HCT116 (cell line): ENCODE measurements around the gene IL12A. TPM values are rescaled to one million over a fixed set of nuclear protein-coding genes. Genes with fewer than 3 reads are reported as not detected.

Experiments
- ATAC-seq: fragments of 200-7000 bp; cut with Tn5 transposase; 2 replicates; pipeline ENCODE4 v1.9.1; 2020; ENCODE audit warnings: mild to moderate bottlenecking, moderate library complexity
- BruUV-seq: library from RNA; stranded (reverse); fragments of 400-500 nt; replicated peaks from 2 replicates; lab custom pipeline; 2021; lab: Mats Ljungman, UMichigan
- CTCF ChIA-PET: fragments of 300-600 bp; sonication (Branson Sonifier 250); formaldehyde crosslinking; loops from one replicate; lab custom pipeline; 2021; ENCODE audit warnings: antibody characterized with exemption; lab: Charles Lee
- POLR2A ChIA-PET: fragments of 300-600, 350-600 bp; sonication (Branson Sonifier 250); formaldehyde crosslinking; loops from one replicate; lab custom pipeline; 2021; ENCODE audit warnings: antibody characterized with exemption; lab: Charles Lee
- RAD21 ChIA-PET, 2 experiments: fragments of 300-600 bp; sonication (Branson Sonifier 250); formaldehyde crosslinking; loops; one replicate each; lab custom pipeline; 2023; ENCODE audit warnings: low total read pairs in 2 of 2; ENCODE audit not compliant: uncharacterized antibody in 2 of 2, unreplicated experiment in 2 of 2, low non-redundant PET in 1 of 2; lab: Charles Lee
- DNase-seq: peaks from one replicate; pipeline ENCODE4 v3.0.0-alpha.2; 2010; ENCODE audit warnings: low read depth, low spot score
- H2AFZ ChIP-seq: fragments of 200-600 bp; shearing (Covaris generic), sonication (generic); 2 replicates; pipeline ENCODE4 v1.6.1; 2017; ENCODE audit warnings: low read depth, mixed run types, mixed read lengths, antibody characterized with exemption, low read length; ENCODE audit not compliant: poor library complexity, severe bottlenecking
- H3K27ac ChIP-seq: 2 replicates; pipeline ENCODE4 v1.5.1; 2012; ENCODE audit warnings: low read depth, low read length
- H3K27me3 ChIP-seq: fragments of 200-600 bp; sonication (generic); 2 replicates; pipeline ENCODE4 v1.6.1; 2016; ENCODE audit warnings: mixed run types, low read length, mixed read lengths; ENCODE audit not compliant: insufficient read depth
- H3K36me3 ChIP-seq, 2 experiments: fragments of 200-500 bp in 1 of 2; fragments of 200-600 bp in 1 of 2; sonication (Bioruptor generic) in 1 of 2; sonication (generic) in 1 of 2; 2 replicates each; pipeline versions ENCODE4 v1.5.1 to v1.6.1; 2014 to 2016; ENCODE audit warnings: low read length in 2 of 2, inconsistent platforms in 1 of 2, mixed read lengths in 1 of 2, mixed run types in 1 of 2; ENCODE audit not compliant: insufficient read depth in 2 of 2, control insufficient read depth in 1 of 2
- H3K4me1 ChIP-seq, 2 experiments: fragments of 200-600 bp in 1 of 2; sonication (generic) in 1 of 2; 2 replicates each; pipeline versions ENCODE4 v1.5.1 to v1.6.1; 2012 to 2017; ENCODE audit warnings: low read length in 2 of 2, inconsistent platforms in 1 of 2, mild to moderate bottlenecking in 1 of 2, mixed read lengths in 1 of 2, mixed run types in 1 of 2, moderate library complexity in 1 of 2; ENCODE audit not compliant: insufficient read depth in 2 of 2, control insufficient read depth in 1 of 2
- H3K4me2 ChIP-seq: fragments of 200-600 bp; sonication (generic); 2 replicates; pipeline ENCODE4 v1.6.1; 2017; ENCODE audit warnings: mixed run types, low read length, mixed read lengths
- H3K4me3 ChIP-seq, 2 experiments: fragments of 200-600 bp in 1 of 2; sonication (generic) in 1 of 2; replicated peaks in 1 of 2; 2 replicates each; pipeline ENCODE4 v1.5.1; 2011 to 2016; ENCODE audit warnings: low read length in 2 of 2, control low read depth in 1 of 2, low read depth in 1 of 2, mild to moderate bottlenecking in 1 of 2, mixed read lengths in 1 of 2, mixed run types in 1 of 2
- H3K79me2 ChIP-seq: fragments of 200-600 bp; sonication (generic); 2 replicates; pipeline ENCODE4 v1.6.1; 2017; ENCODE audit warnings: mild to moderate bottlenecking, mixed run types, low read length, moderate library complexity, mixed read lengths; ENCODE audit not compliant: insufficient read depth
- H3K9ac ChIP-seq: fragments of 200-600 bp; sonication (generic); 2 replicates; pipeline ENCODE4 v1.6.1; 2016; ENCODE audit warnings: low read length, mixed read lengths
- H3K9me2 ChIP-seq: fragments of 200-600 bp; sonication (generic), shearing (Covaris generic); 2 replicates; pipeline ENCODE4 v1.6.1; 2017; ENCODE audit warnings: mixed run types, mild to moderate bottlenecking, moderate library complexity; ENCODE audit not compliant: insufficient read depth
- H3K9me3 ChIP-seq, 2 experiments: fragments of 200-500 bp in 1 of 2; fragments of 200-600 bp in 1 of 2; sonication (Bioruptor generic) in 1 of 2; sonication (generic) in 1 of 2; 2 replicates each; pipeline ENCODE4 v1.6.1; 2014 to 2017; ENCODE audit warnings: low read length in 2 of 2, mixed read lengths in 2 of 2, inconsistent platforms in 1 of 2, low read depth in 1 of 2, mild to moderate bottlenecking in 1 of 2, mixed run types in 1 of 2, moderate library complexity in 1 of 2; ENCODE audit not compliant: control insufficient read depth in 1 of 2, insufficient read depth in 1 of 2
- H4K20me1 ChIP-seq: fragments of 200-600 bp; sonication (generic), shearing (Covaris generic); 2 replicates; pipeline ENCODE4 v1.6.1; 2017; ENCODE audit warnings: mixed run types, mild to moderate bottlenecking, moderate library complexity; ENCODE audit not compliant: insufficient read depth
- CBX3 ChIP-seq: IDR thresholded peaks from 2 replicates; pipeline ENCODE4 v1.6.1; 2012; ENCODE audit warnings: low read depth
- CEBPB ChIP-seq: IDR thresholded peaks from 2 replicates; pipeline ENCODE4 v1.6.1; 2012; ENCODE audit warnings: low read depth
- EGR1 ChIP-seq: IDR thresholded peaks from 2 replicates; pipeline ENCODE4 v1.6.1; 2012; ENCODE audit warnings: low read depth
- EZH2 ChIP-seq: fragments of 200-600 bp; sonication (generic); IDR thresholded peaks from 2 replicates; pipeline ENCODE4 v1.6.1; 2017; ENCODE audit warnings: antibody characterized with exemption, mixed run types
- FOSL1 ChIP-seq: IDR thresholded peaks from 2 replicates; pipeline ENCODE4 v1.6.1; 2012; ENCODE audit warnings: low read depth
- JUND ChIP-seq: IDR thresholded peaks from 2 replicates; pipeline ENCODE4 v1.6.1; 2012
- POLR2A ChIP-seq: IDR thresholded peaks from 2 replicates; pipeline ENCODE4 v1.7.0; 2011; ENCODE audit warnings: borderline replicate concordance; ENCODE audit not compliant: insufficient read depth, insufficient read length; ENCODE audit errors: extremely low read depth
- POLR2AphosphoS5 ChIP-seq: IDR thresholded peaks from 2 replicates; pipeline ENCODE4 v1.6.1; 2011; ENCODE audit warnings: mild to moderate bottlenecking, low read depth, low read length, moderate library complexity
- RAD21 ChIP-seq: IDR thresholded peaks from 2 replicates; pipeline ENCODE4 v1.6.1; 2012; ENCODE audit warnings: low read depth, mild to moderate bottlenecking
- SIN3A ChIP-seq: IDR thresholded peaks from 2 replicates; pipeline ENCODE4 v1.6.1; 2012; ENCODE audit warnings: low read depth
- SP1 ChIP-seq: IDR thresholded peaks from 2 replicates; pipeline ENCODE4 v1.6.1; 2012; ENCODE audit warnings: low read depth
- SRF ChIP-seq: IDR thresholded peaks from 2 replicates; pipeline ENCODE4 v1.6.1; 2012; ENCODE audit warnings: low read depth
- YY1 ChIP-seq: IDR thresholded peaks from 2 replicates; pipeline ENCODE4 v1.6.1; 2011; ENCODE audit warnings: low read length, low read depth, moderate library complexity, mild to moderate bottlenecking; ENCODE audit not compliant: insufficient replicate concordance; ENCODE audit errors: extremely low read depth
- ZNF274 ChIP-seq: fragments of 200-500 bp; sonication (Bioruptor generic); IDR thresholded peaks from 2 replicates; pipeline ENCODE4 v1.6.1; 2014; ENCODE audit warnings: mild to moderate bottlenecking, low read depth, low read length, inconsistent platforms
- intact Hi-C: fragments of 100-400 bp; cut with micrococcal nuclease; formaldehyde crosslinking; loops from 2 replicates; pipeline ENCODE4 v1.10.0; 2022
- total RNA-seq: library from RNA; stranded (reverse); gene quantifications from one replicate; pipeline ENCODE4 v1.2.1, GENCODE V29; 2021; ENCODE audit not compliant: unreplicated experiment
- TF ChIP-seq, protein P1 (sequence below): IDR thresholded peaks from 2 replicates; pipeline ENCODE4 v1.6.1; 2012; ENCODE audit warnings: low read depth
- TF ChIP-seq, protein P2 (sequence below), 3 experiments: fragments of 200-600 bp in 1 of 3; sonication (generic) in 1 of 3; IDR thresholded peaks in 2 of 3; conservative IDR thresholded peaks in 1 of 3; 2 replicates each; pipeline ENCODE4 v1.5.1; 2012 to 2017; ENCODE audit warnings: low read depth in 2 of 3, low read length in 2 of 3, antibody characterized with exemption in 1 of 3, borderline replicate concordance in 1 of 3, control low read depth in 1 of 3, mild to moderate bottlenecking in 1 of 3, mixed read lengths in 1 of 3, mixed run types in 1 of 3, moderate library complexity in 1 of 3; ENCODE audit not compliant: insufficient read depth in 1 of 3
- TF ChIP-seq, protein P3 (sequence below): IDR thresholded peaks from 2 replicates; pipeline ENCODE4 v1.6.1; 2012
- TF ChIP-seq, protein P4 (sequence below): IDR thresholded peaks from 2 replicates; pipeline ENCODE4 v1.6.1; 2012

The IL12A gene
- total RNA-seq, 1 experiment from 2014 or later: 2.8 TPM

DNA sequence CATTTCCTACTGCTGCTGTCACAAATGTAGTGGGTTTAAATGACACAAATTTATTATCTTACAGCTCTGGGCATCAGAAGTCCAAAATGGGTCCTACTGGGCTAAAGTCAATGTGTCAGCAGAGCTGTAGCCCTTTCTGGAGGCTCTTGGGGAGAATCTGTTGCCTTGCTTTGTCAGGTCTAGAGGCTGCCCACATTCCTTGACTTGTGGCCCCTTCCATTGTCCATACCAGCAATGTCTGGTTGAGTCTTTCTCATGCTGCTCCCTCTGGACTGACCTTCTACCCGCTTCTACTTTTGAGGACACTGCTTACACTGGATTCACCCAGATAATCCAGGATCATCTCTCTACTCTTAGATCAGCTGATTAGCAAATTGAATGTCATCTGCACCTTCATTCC is 3.0 kb downstream of the IL12A start (continued):
- TF ChIP-seq, protein P1, sequence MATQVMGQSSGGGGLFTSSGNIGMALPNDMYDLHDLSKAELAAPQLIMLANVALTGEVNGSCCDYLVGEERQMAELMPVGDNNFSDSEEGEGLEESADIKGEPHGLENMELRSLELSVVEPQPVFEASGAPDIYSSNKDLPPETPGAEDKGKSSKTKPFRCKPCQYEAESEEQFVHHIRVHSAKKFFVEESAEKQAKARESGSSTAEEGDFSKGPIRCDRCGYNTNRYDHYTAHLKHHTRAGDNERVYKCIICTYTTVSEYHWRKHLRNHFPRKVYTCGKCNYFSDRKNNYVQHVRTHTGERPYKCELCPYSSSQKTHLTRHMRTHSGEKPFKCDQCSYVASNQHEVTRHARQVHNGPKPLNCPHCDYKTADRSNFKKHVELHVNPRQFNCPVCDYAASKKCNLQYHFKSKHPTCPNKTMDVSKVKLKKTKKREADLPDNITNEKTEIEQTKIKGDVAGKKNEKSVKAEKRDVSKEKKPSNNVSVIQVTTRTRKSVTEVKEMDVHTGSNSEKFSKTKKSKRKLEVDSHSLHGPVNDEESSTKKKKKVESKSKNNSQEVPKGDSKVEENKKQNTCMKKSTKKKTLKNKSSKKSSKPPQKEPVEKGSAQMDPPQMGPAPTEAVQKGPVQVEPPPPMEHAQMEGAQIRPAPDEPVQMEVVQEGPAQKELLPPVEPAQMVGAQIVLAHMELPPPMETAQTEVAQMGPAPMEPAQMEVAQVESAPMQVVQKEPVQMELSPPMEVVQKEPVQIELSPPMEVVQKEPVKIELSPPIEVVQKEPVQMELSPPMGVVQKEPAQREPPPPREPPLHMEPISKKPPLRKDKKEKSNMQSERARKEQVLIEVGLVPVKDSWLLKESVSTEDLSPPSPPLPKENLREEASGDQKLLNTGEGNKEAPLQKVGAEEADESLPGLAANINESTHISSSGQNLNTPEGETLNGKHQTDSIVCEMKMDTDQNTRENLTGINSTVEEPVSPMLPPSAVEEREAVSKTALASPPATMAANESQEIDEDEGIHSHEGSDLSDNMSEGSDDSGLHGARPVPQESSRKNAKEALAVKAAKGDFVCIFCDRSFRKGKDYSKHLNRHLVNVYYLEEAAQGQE: no peak
- TF ChIP-seq, protein P2, sequence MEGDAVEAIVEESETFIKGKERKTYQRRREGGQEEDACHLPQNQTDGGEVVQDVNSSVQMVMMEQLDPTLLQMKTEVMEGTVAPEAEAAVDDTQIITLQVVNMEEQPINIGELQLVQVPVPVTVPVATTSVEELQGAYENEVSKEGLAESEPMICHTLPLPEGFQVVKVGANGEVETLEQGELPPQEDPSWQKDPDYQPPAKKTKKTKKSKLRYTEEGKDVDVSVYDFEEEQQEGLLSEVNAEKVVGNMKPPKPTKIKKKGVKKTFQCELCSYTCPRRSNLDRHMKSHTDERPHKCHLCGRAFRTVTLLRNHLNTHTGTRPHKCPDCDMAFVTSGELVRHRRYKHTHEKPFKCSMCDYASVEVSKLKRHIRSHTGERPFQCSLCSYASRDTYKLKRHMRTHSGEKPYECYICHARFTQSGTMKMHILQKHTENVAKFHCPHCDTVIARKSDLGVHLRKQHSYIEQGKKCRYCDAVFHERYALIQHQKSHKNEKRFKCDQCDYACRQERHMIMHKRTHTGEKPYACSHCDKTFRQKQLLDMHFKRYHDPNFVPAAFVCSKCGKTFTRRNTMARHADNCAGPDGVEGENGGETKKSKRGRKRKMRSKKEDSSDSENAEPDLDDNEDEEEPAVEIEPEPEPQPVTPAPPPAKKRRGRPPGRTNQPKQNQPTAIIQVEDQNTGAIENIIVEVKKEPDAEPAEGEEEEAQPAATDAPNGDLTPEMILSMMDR (IDR thresholded peaks at IDR 0.05 in 2 of 3, conservative IDR thresholded peaks at IDR 0.05 in 1 of 3; ENCODE audit: borderline replicate concordance in 1 of 3, insufficient read depth in 1 of 3, low read depth in 2 of 3, low read length in 2 of 3): no peak

DNA sequence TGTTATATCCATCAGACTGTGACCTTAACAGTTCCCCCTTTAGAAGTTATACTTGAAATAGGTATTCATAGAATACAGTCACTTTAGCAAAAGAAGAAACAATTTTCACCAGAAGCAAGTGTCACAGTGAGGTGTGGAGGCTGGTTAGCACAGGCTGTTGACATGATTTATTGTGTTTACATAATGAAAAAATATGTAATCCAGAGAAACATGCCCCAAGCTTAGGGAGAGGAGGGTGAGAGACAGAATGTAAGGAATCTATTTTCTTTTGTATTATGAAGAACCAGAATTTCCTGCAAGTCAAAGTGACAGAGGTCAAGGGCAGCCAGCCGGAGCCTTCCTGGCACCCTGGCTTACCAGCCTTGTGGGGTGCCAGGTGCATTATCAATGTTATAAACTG is 4.0 kb downstream of the IL12A start:
- Histone ChIP-seq H4K20me1 (no peaks in the 10 kb centered on the region), H3K9ac (no peak overlapping the region), H3K79me2 (no peaks in the 10 kb centered on the region; the same call in 1 of the 2 replicates), H3K9me3 (no peaks in the 10 kb centered on the region), H3K4me1 (peaks cover 4 to 16% of the 10 kb centered on the region in 2 experiments; a peak in 3 of 4 replicates), H3K27me3 (no peaks in the 10 kb centered on the region), H3K4me3 (no peak overlapping the region), H3K4me2 (no peak overlapping the region), H2AFZ (no peak overlapping the region), H3K9me2 (no peaks in the 10 kb centered on the region), H3K27ac (no peak overlapping the region), H3K36me3 (peaks cover 0 to 12% of the 10 kb centered on the region in 2 experiments; a peak in 1 of 4 replicates)
- ChIA-PET RAD21 (no interaction called here), POLR2A (no interaction called here), CTCF (interaction anchor here (1.6 kb wide), 1 partner anchor 14 kb away, joined by 5 read pairs; no protein-coding TSS in a partner anchor)
- intact Hi-C loops: no loop called here
- BruUV-seq: no TSS peak
- DNase-seq: no peak
- ATAC-seq: no peak
- TF ChIP-seq JUND: no peak
- TF ChIP-seq, protein P1: no peak
- no peak for TF ChIP-seq EGR1
- TF ChIP-seq POLR2A: no peak
- no peak for TF ChIP-seq POLR2AphosphoS5
- TF ChIP-seq RAD21: no peak
- TF ChIP-seq ZNF274: no peak
- no peak for TF ChIP-seq CBX3
- TF ChIP-seq, protein P3, sequence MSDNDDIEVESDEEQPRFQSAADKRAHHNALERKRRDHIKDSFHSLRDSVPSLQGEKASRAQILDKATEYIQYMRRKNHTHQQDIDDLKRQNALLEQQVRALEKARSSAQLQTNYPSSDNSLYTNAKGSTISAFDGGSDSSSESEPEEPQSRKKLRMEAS: no peak
- TF ChIP-seq EZH2: no peak
- no peak for TF ChIP-seq YY1
- TF ChIP-seq, protein P4, sequence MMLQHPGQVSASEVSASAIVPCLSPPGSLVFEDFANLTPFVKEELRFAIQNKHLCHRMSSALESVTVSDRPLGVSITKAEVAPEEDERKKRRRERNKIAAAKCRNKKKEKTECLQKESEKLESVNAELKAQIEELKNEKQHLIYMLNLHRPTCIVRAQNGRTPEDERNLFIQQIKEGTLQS: no peak
- TF ChIP-seq SRF: no peak
- TF ChIP-seq CEBPB: no peak
- no peak for TF ChIP-seq SIN3A
- TF ChIP-seq FOSL1: no peak
- TF ChIP-seq SP1: no peak
